Measurements from ENCODE around the gene KLHL17.

KLHL17 gene

DNA sequence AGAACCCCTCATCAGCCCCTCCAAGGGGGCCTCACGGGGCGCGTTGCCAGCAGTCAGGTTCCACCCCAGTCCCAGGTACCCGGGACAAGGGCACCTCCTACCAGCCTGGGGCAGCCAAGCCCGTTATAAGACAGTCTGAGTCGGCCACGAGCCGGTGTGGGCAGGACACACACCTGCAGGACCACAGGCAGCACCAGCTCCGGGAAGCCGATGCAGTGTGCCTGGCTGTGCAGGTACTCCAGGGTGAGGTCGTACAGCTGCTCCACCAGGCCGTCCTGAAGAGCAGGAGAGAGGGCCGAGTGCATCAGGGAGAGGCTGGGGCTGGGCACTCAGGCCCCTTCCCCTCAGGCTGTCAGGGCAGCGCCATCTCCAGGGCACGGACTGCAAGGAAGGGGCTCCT lies 12.4 kb upstream of the KLHL17 start:
- no peaks in the 10 kb centered on the region for H3K9me3 ChIP-seq (ENCODE audit: severe bottlenecking)
- ATAC-seq (ENCODE audit: low read depth) (no peak), DNase-seq (ENCODE audit: low spot score) (no peak)
- TF ChIP-seq, protein P1, sequence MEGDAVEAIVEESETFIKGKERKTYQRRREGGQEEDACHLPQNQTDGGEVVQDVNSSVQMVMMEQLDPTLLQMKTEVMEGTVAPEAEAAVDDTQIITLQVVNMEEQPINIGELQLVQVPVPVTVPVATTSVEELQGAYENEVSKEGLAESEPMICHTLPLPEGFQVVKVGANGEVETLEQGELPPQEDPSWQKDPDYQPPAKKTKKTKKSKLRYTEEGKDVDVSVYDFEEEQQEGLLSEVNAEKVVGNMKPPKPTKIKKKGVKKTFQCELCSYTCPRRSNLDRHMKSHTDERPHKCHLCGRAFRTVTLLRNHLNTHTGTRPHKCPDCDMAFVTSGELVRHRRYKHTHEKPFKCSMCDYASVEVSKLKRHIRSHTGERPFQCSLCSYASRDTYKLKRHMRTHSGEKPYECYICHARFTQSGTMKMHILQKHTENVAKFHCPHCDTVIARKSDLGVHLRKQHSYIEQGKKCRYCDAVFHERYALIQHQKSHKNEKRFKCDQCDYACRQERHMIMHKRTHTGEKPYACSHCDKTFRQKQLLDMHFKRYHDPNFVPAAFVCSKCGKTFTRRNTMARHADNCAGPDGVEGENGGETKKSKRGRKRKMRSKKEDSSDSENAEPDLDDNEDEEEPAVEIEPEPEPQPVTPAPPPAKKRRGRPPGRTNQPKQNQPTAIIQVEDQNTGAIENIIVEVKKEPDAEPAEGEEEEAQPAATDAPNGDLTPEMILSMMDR (IDR thresholded peaks at IDR 0.05; ENCODE audit: poor library complexity, severe bottlenecking): no peak
- H3K4me1 ChIP-seq (ENCODE audit: insufficient read depth, poor library complexity, severe bottlenecking): no peaks in the 10 kb centered on the region
- no peak overlapping the region for H3K4me3 ChIP-seq (ENCODE audit: severe bottlenecking)
- H3K36me3 ChIP-seq (ENCODE audit: low read depth): peaks cover 78% of the 10 kb centered on the region
- no peak overlapping the region for H3K27ac ChIP-seq (ENCODE audit: poor library complexity, severe bottlenecking)
- H3K27me3 ChIP-seq (ENCODE audit: insufficient read depth, poor library complexity, severe bottlenecking): peaks cover 1% of the 10 kb centered on the region

DNA sequence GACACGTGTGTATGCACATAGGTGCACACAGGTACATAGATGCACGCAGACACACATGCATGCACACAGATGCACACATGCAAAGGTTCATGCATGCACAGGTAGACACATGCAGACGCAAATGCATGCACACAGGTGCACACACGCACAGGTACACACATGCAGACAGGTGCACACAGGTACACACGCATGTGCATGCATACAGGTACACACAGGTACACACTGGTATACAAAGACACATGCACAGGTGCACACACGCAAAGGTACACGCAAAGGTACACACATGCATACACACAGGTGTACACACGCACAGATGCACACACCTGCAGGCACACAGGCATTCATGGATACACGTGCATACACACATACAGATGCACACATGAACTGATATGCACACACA lies 10.1 kb upstream of the KLHL17 start:
- ATAC-seq (ENCODE audit: low read depth): no peak
- Histone ChIP-seq H3K36me3 (ENCODE audit: low read depth) (peaks cover 88% of the 10 kb centered on the region), H3K4me3 (ENCODE audit: severe bottlenecking) (no peak overlapping the region), H3K9me3 (ENCODE audit: severe bottlenecking) (no peaks in the 10 kb centered on the region), H3K27ac (ENCODE audit: poor library complexity, severe bottlenecking) (no peak overlapping the region), H3K27me3 (ENCODE audit: insufficient read depth, poor library complexity, severe bottlenecking) (no peaks in the 10 kb centered on the region), H3K4me1 (ENCODE audit: insufficient read depth, poor library complexity, severe bottlenecking) (no peaks in the 10 kb centered on the region)
- no peak for DNase-seq (ENCODE audit: low spot score)
- TF ChIP-seq, protein P1 (IDR thresholded peaks at IDR 0.05; ENCODE audit: poor library complexity, severe bottlenecking): no peak

DNA sequence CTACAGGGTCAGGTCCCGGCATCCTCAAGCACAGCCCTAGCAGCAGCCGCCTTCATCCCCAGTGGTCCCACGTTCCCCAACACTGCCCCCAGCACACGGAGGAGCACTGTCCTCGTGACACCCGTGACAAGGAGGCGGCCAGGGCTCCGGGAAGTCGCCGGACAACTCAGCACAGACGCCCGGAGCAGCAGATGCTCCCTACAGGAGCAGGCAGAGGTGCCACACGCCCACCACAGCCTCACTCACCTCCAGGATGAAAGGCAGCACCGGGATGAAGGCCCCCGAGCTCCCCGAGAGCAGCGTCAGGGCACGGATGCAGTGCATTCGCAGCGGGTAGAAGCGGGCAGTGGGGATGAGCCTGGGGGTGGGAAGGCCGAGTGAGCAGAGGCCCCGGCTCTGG lies 9.5 kb upstream of the KLHL17 start:
- no peak overlapping the region for H3K27ac ChIP-seq (ENCODE audit: poor library complexity, severe bottlenecking)
- H3K27me3 ChIP-seq (ENCODE audit: insufficient read depth, poor library complexity, severe bottlenecking): no peaks in the 10 kb centered on the region
- H3K36me3 ChIP-seq (ENCODE audit: low read depth): peaks cover 86% of the 10 kb centered on the region
- ATAC-seq (ENCODE audit: low read depth): no peak
- no peak overlapping the region for H3K4me3 ChIP-seq (ENCODE audit: severe bottlenecking)
- DNase-seq (ENCODE audit: low spot score): no peak
- no peaks in the 10 kb centered on the region for H3K4me1 ChIP-seq (ENCODE audit: insufficient read depth, poor library complexity, severe bottlenecking)
- TF ChIP-seq, protein P1 (IDR thresholded peaks at IDR 0.05; ENCODE audit: poor library complexity, severe bottlenecking): no peak
- no peaks in the 10 kb centered on the region for H3K9me3 ChIP-seq (ENCODE audit: severe bottlenecking)

DNA sequence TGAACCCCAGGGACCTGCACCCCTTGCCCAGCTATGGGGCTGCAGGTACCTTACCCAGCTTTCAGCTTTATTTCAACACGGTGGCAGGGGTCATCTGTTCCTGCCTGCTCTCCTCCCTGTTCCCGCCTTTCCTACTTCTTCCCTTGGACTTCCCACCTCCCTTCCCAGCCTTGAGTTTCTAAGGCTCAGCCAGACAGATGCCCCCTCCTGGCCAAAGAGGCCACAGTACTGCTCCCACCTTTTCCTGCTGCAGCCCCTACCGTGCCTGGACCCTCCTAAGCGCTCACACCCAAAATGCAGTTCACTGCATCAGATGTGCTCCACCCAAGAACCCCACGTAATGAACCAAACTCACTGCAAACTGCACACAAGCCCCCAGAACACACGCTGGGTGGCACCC lies 9.0 kb upstream of the KLHL17 start:
- DNase-seq (ENCODE audit: low spot score) (no peak), ATAC-seq (ENCODE audit: low read depth) (no peak)
- no peaks in the 10 kb centered on the region for H3K27me3 ChIP-seq (ENCODE audit: insufficient read depth, poor library complexity, severe bottlenecking)
- peaks cover 87% of the 10 kb centered on the region for H3K36me3 ChIP-seq (ENCODE audit: low read depth)
- no peak overlapping the region for H3K4me3 ChIP-seq (ENCODE audit: severe bottlenecking)
- H3K27ac ChIP-seq (ENCODE audit: poor library complexity, severe bottlenecking): no peak overlapping the region
- no peaks in the 10 kb centered on the region for H3K9me3 ChIP-seq (ENCODE audit: severe bottlenecking)
- H3K4me1 ChIP-seq (ENCODE audit: insufficient read depth, poor library complexity, severe bottlenecking): no peaks in the 10 kb centered on the region
- TF ChIP-seq, protein P1 (IDR thresholded peaks at IDR 0.05; ENCODE audit: poor library complexity, severe bottlenecking): peak; percentile 15

DNA sequence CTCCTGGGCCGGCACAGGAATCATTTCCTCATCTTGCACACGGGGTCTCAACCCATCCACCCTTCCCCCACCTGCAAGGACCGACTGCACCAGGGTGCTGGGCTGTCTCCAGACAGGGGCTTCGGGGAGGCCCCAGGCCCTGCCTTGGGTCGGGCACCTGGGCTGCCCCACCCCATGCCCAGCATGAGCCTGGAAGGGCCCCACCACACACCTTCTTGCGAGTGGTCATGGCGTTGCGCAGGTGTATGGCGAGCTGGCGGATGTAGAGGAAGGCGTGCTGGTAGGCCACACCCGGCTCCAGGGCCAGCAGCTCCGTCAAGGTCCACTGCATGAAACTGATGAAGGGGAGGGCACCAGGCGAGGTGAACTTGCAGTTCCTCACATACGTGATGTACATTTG lies 8.2 kb upstream of the KLHL17 start:
- TF ChIP-seq, protein P1 (IDR thresholded peaks at IDR 0.05; ENCODE audit: poor library complexity, severe bottlenecking): no peak
- Histone ChIP-seq H3K27me3 (ENCODE audit: insufficient read depth, poor library complexity, severe bottlenecking) (no peaks in the 10 kb centered on the region), H3K27ac (ENCODE audit: poor library complexity, severe bottlenecking) (no peak overlapping the region), H3K36me3 (ENCODE audit: low read depth) (peaks cover 87% of the 10 kb centered on the region), H3K4me3 (ENCODE audit: severe bottlenecking) (no peak overlapping the region), H3K9me3 (ENCODE audit: severe bottlenecking) (no peaks in the 10 kb centered on the region), H3K4me1 (ENCODE audit: insufficient read depth, poor library complexity, severe bottlenecking) (no peaks in the 10 kb centered on the region)
- no peak for DNase-seq (ENCODE audit: low spot score)
- no peak for ATAC-seq (ENCODE audit: low read depth)

All from RWPE2 (cell line).